Peyer's patch (tissue), 4 donors: ENCODE data around the gene HS6ST1. TPM values are rescaled to one million over a fixed set of nuclear protein-coding genes. Genes with fewer than 3 reads are reported as not detected.
A peak's percentile ranks its signal among the peaks of the same experiment; 100 is the strongest.

ENCODE experiments used
- DNase-seq, 3 donors: peaks; one replicate each; pipeline ENCODE4 v3.0.0-alpha.2; 2017 to 2019
- H3K27ac ChIP-seq, 4 donors: fragments of 200-600 bp; sonication (generic); one replicate each; pipeline ENCODE4 v1.5.1; 2016 to 2019
- H3K27me3 ChIP-seq, 2 donors: fragments of 200-600 bp; sonication (generic); one replicate each; pipeline ENCODE4 v1.5.1; 2019
- H3K36me3 ChIP-seq, 3 donors: fragments of 200-600 bp; sonication (generic); one replicate each; pipeline ENCODE4 v1.5.1; 2016 to 2019
- H3K4me1 ChIP-seq, 4 donors: fragments of 200-600 bp; sonication (generic); one replicate each; pipeline ENCODE4 v1.5.1; 2016 to 2019
- H3K4me3 ChIP-seq, 4 donors: fragments of 200-600 bp; sonication (generic); 1 replicate in 3 of 4; 2 replicates in 1 of 4; pipeline ENCODE4 v1.5.1; 2016 to 2019; ENCODE audit warnings: mild to moderate bottlenecking in 1 of 4
- H3K9me3 ChIP-seq, 4 donors: fragments of 200-600 bp; sonication (generic); one replicate each; pipeline ENCODE4 v1.5.1; 2016 to 2019; ENCODE audit warnings: mild to moderate bottlenecking in 1 of 4
- POLR2A ChIP-seq, 2 donors: fragments of 450-650 bp; IDR thresholded peaks; one replicate each; pipeline ENCODE4 v1.5.1; 2017; ENCODE audit warnings: antibody characterized with exemption in 2 of 2, mild to moderate bottlenecking in 2 of 2, moderate library complexity in 2 of 2
- total RNA-seq, 4 donors: library from RNA; depleted of rRNA; stranded (reverse); fragments of >200 nt; gene quantifications; one replicate each; pipeline ENCODE4 v1.1.0, GENCODE V29; 2016
- TF ChIP-seq, protein P1 (sequence below), 6 experiments: fragments of 450-650 bp in 4 of 6; fragments of 200-600 bp in 2 of 6; sonication (generic) in 1 of 6; IDR thresholded peaks; one replicate each; pipeline ENCODE4 v1.5.1; 2017 to 2019; ENCODE audit warnings: antibody characterized with exemption in 6 of 6, mild to moderate bottlenecking in 3 of 6, moderate library complexity in 1 of 6

Gene HS6ST1
- total RNA-seq, 4 donors from 2014 or later, result 16.5 to 52.0 (median 40.2) TPM

- no peak for TF ChIP-seq POLR2A (IDR thresholded peaks at IDR 0.05)
- TF ChIP-seq, protein P1, sequence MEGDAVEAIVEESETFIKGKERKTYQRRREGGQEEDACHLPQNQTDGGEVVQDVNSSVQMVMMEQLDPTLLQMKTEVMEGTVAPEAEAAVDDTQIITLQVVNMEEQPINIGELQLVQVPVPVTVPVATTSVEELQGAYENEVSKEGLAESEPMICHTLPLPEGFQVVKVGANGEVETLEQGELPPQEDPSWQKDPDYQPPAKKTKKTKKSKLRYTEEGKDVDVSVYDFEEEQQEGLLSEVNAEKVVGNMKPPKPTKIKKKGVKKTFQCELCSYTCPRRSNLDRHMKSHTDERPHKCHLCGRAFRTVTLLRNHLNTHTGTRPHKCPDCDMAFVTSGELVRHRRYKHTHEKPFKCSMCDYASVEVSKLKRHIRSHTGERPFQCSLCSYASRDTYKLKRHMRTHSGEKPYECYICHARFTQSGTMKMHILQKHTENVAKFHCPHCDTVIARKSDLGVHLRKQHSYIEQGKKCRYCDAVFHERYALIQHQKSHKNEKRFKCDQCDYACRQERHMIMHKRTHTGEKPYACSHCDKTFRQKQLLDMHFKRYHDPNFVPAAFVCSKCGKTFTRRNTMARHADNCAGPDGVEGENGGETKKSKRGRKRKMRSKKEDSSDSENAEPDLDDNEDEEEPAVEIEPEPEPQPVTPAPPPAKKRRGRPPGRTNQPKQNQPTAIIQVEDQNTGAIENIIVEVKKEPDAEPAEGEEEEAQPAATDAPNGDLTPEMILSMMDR (IDR thresholded peaks at IDR 0.05), result no peak
- Histone ChIP-seq H3K27me3 (no peaks in the 10 kb centered on the region), H3K9me3 (no peaks in the 10 kb centered on the region), H3K4me3 (peak overlapping the region in 1 of 4 donors; percentile 8), H3K36me3 (no peaks in the 10 kb centered on the region), H3K27ac (peak overlapping the region; percentile 38 to 86 (median 71)), H3K4me1 (peaks cover 0 to 67% (median 9%) of the 10 kb centered on the region in 4 donors)
- peak in 1 of 3 donors; percentile 43 for DNase-seq
Observed at GRCh38 chr2:128305555-128306080, 13.1 kb downstream of the HS6ST1 start.

- Histone ChIP-seq H3K36me3 (no peaks in the 10 kb centered on the region), H3K9me3 (no peaks in the 10 kb centered on the region), H3K4me3 (no peak overlapping the region), H3K27ac (peak overlapping the region; percentile 38 to 86 (median 71)), H3K4me1 (peaks cover 0 to 63% (median 9%) of the 10 kb centered on the region in 4 donors), H3K27me3 (no peaks in the 10 kb centered on the region)
- peak in 2 of 3 donors; percentile 50 to 70 for DNase-seq
- TF ChIP-seq POLR2A (IDR thresholded peaks at IDR 0.05), result no peak
- TF ChIP-seq, protein P1 (IDR thresholded peaks at IDR 0.05), result no peak
Observed at GRCh38 chr2:128304715-128305554, 13.7 kb downstream of the HS6ST1 start.

DNA sequence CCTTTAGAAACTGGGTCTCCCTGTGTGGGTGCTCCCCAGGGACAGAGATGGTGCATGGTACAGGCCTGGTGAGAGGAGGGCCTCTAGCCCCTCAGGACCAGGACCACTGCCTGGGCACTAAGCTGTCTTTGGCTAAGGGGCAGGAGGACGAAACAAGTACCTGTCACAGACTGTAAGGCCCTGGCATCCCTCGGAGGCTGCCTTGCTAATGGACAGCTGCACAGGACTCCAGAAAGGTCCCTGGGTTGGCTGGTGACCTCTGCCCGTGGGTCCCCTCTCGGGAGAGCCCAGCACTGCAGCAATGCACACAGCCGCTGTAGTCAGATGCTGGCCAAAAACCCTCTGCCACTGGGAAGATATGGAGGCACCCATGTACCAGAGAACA is 14.3 kb downstream of the HS6ST1 start:
- H3K27ac ChIP-seq, result peak overlapping the region in 3 of 4 donors; percentile 27 to 86 (median 82)
- DNase-seq, result no peak
- TF ChIP-seq, protein P1 (IDR thresholded peaks at IDR 0.05), result no peak
- TF ChIP-seq POLR2A (IDR thresholded peaks at IDR 0.05), result no peak
- no peaks in the 10 kb centered on the region for H3K36me3 ChIP-seq
- H3K9me3 ChIP-seq, result no peaks in the 10 kb centered on the region
- peaks cover 0 to 59% (median 9%) of the 10 kb centered on the region in 4 donors for H3K4me1 ChIP-seq
- H3K4me3 ChIP-seq, result no peak overlapping the region
- no peaks in the 10 kb centered on the region for H3K27me3 ChIP-seq

DNA sequence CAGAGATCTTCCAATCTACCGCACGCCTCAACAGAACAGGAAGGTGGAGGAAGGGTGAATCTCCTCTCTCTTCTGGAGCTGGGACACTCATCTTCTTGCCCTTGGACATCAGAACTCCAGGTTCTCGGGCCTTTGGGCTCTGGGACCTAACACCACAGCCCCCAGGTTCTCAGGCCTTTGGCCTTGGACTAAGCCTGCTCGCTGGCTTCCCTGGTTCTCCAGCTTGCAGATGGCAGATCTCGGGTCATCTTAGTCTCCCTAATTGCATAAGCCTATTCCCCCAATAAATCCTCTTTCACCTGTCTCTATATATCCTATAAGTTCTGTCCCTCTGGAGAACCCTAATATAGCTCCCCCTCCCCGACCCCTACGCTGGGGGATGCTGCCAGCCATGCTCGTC is 14.8 kb downstream of the HS6ST1 start:
- H3K9me3 ChIP-seq, result no peaks in the 10 kb centered on the region
- H3K4me1 ChIP-seq, result peaks cover 0 to 55% (median 9%) of the 10 kb centered on the region in 4 donors
- peak overlapping the region in 2 of 4 donors; percentile 82 to 86 for H3K27ac ChIP-seq
- H3K4me3 ChIP-seq, result no peak overlapping the region
- no peak for TF ChIP-seq POLR2A (IDR thresholded peaks at IDR 0.05)
- TF ChIP-seq, protein P1 (IDR thresholded peaks at IDR 0.05), result no peak
- H3K36me3 ChIP-seq, result no peaks in the 10 kb centered on the region
- no peaks in the 10 kb centered on the region for H3K27me3 ChIP-seq
- DNase-seq, result no peak

- Histone ChIP-seq H3K27ac (peak overlapping the region in 2 of 4 donors; percentile 72 to 76), H3K27me3 (no peaks in the 10 kb centered on the region), H3K4me3 (no peak overlapping the region), H3K9me3 (no peaks in the 10 kb centered on the region), H3K36me3 (no peaks in the 10 kb centered on the region), H3K4me1 (peaks cover 0 to 48% (median 9%) of the 10 kb centered on the region in 4 donors)
- TF ChIP-seq, protein P1 (IDR thresholded peaks at IDR 0.05), result no peak
- DNase-seq, result no peak
Observed at GRCh38 chr2:128303095-128303791, 15.4 kb downstream of the HS6ST1 start.
